A549 (cell line): ENCODE measurements around the gene MPP2. TPM values are rescaled to one million over a fixed set of nuclear protein-coding genes. Genes with fewer than 3 reads are reported as not detected.

ENCODE experiments used
- ATAC-seq, 2 experiments: fragments of 200-7000 bp in 1 of 2; fragments of >200 bp in 1 of 2; cut with Nextera tagmentation in 1 of 2; cut with Tn5 transposase in 1 of 2; 3 replicates each; pipeline versions ENCODE4 v1.8.0 to v1.9.1; 2018 to 2020; ENCODE audit warnings: mild to moderate bottlenecking in 1 of 2, moderate library complexity in 1 of 2
- CTCF ChIA-PET: fragments of 300-600 bp; sonication (Branson Sonifier 250); formaldehyde crosslinking; extraction: SDS; loops from one replicate; lab custom pipeline; 2021; ENCODE audit warnings: antibody characterized with exemption, inconsistent platforms; lab: Yijun Ruan, JAX
- POLR2A ChIA-PET: fragments of 350-600 bp; formaldehyde crosslinking; extraction: SDS; loops from one replicate; lab custom pipeline; 2021; ENCODE audit warnings: antibody characterized with exemption, inconsistent platforms; lab: Yijun Ruan, JAX
- DNase-seq, 2 experiments: peaks; one replicate each; pipeline versions ENCODE4 v3.0.0 to v3.0.0-alpha.2; 2011 to 2016; ENCODE audit warnings: low read depth in 1 of 2, low spot score in 1 of 2
- FAIRE-seq: peaks from 2 replicates; lab custom pipeline; 2011; peaks lifted over from hg19 to GRCh38; lab: Jason Lieb, UNC
- H3K27ac ChIP-seq, 2 experiments: fragments of >200 bp; sonication (Bioruptor Twin); formaldehyde crosslinking; 3 replicates each; pipeline ENCODE4 v1.5.1; 2016 to 2017
- H3K4me1 ChIP-seq: fragments of >200 bp; sonication (Bioruptor Twin); formaldehyde crosslinking; 3 replicates; pipeline ENCODE4 v1.6.1; 2016
- H3K4me2 ChIP-seq: fragments of >200 bp; sonication (Bioruptor Twin); formaldehyde crosslinking; 3 replicates; pipeline ENCODE4 v1.6.1; 2016
- H3K4me3 ChIP-seq: fragments of >200 bp; sonication (Bioruptor Twin); formaldehyde crosslinking; 3 replicates; pipeline ENCODE4 v1.5.1; 2016
- H3K9me3 ChIP-seq: fragments of >200 bp; sonication (Bioruptor Twin); formaldehyde crosslinking; 3 replicates; pipeline ENCODE4 v1.6.1; 2016
- CBX8 ChIP-seq: fragments of 200-600 bp; sonication (generic); IDR thresholded peaks from 2 replicates; pipeline ENCODE4 v1.6.1; 2016
- CHD2 ChIP-seq: fragments of 150-350 bp; IDR thresholded peaks from 2 replicates; pipeline ENCODE4 v1.6.1; 2014; ENCODE audit warnings: low read length; ENCODE audit not compliant: partially characterized antibody
- CHD4 ChIP-seq: fragments of 200-600 bp; sonication (generic); IDR thresholded peaks from 2 replicates; pipeline ENCODE4 v1.6.1; 2016; ENCODE audit warnings: antibody characterized with exemption, mild to moderate bottlenecking, borderline replicate concordance
- CTCF ChIP-seq: fragments of >200 bp; sonication (Bioruptor Twin); formaldehyde crosslinking; IDR thresholded peaks from 3 replicates; pipeline ENCODE4 v1.5.1; 2016
- EHMT2 ChIP-seq: fragments of 200-600 bp; sonication (generic); IDR thresholded peaks from 2 replicates; pipeline ENCODE4 v1.6.1; 2016; ENCODE audit warnings: antibody characterized with exemption, low read depth, mild to moderate bottlenecking, moderate library complexity
- FOSB ChIP-seq: fragments of 250-450 bp; sonication (Bioruptor Pico); IDR thresholded peaks from 2 replicates; pipeline ENCODE4 v1.5.0; 2020; ENCODE audit warnings: mild to moderate bottlenecking, moderate library complexity
- HDAC2 ChIP-seq: fragments of 200-600 bp; sonication (generic); IDR thresholded peaks from 2 replicates; pipeline ENCODE4 v1.6.1; 2016
- HEYL ChIP-seq: fragments of 250-450 bp; sonication (Bioruptor Pico); IDR thresholded peaks from 2 replicates; pipeline ENCODE4 v1.8.0; 2021; ENCODE audit warnings: mild to moderate bottlenecking, moderate library complexity
- HOXA7 ChIP-seq: fragments of 250-450 bp; sonication (Bioruptor Pico); IDR thresholded peaks from 2 replicates; pipeline ENCODE4 v1.5.0; 2020; ENCODE audit warnings: mild to moderate bottlenecking, moderate library complexity
- HOXB13 ChIP-seq: fragments of 250-450 bp; sonication (Bioruptor Pico); IDR thresholded peaks from 2 replicates; pipeline ENCODE4 v1.5.0; 2020; ENCODE audit warnings: low read depth, mild to moderate bottlenecking, moderate library complexity
- HOXB5 ChIP-seq: fragments of 250-450 bp; sonication (Bioruptor Pico); IDR thresholded peaks from 2 replicates; pipeline ENCODE4 v1.5.0; 2020; ENCODE audit warnings: mild to moderate bottlenecking, moderate library complexity
- MAFK ChIP-seq: fragments of 450-650 bp; IDR thresholded peaks from 2 replicates; pipeline ENCODE4 v1.6.1; 2014; ENCODE audit not compliant: partially characterized antibody
- MAX ChIP-seq: IDR thresholded peaks from 2 replicates; pipeline ENCODE4 v1.6.1; 2012
- NPAS2 ChIP-seq: fragments of 250-450 bp; sonication (Bioruptor Pico); IDR thresholded peaks from 2 replicates; pipeline ENCODE4 v1.8.0; 2022; ENCODE audit warnings: mild to moderate bottlenecking, moderate library complexity, borderline replicate concordance
- PHF8 ChIP-seq: fragments of 200-600 bp; sonication (generic); IDR thresholded peaks from 2 replicates; pipeline ENCODE4 v1.6.1; 2016; ENCODE audit warnings: low read depth, mild to moderate bottlenecking, antibody characterized with exemption, moderate library complexity, borderline replicate concordance
- POLR2A ChIP-seq: IDR thresholded peaks from 2 replicates; pipeline ENCODE4 v1.6.1; 2012; ENCODE audit warnings: mild to moderate bottlenecking, low read length
- RAD21 ChIP-seq, 2 experiments: fragments of >200 bp in 1 of 2; sonication (Bioruptor Twin) in 1 of 2; formaldehyde crosslinking in 1 of 2; IDR thresholded peaks in 1 of 2; conservative IDR thresholded peaks in 1 of 2; 2 replicates in 1 of 2; 3 replicates in 1 of 2; pipeline ENCODE4 v1.6.1; 2012 to 2018; ENCODE audit warnings: inconsistent platforms in 1 of 2
- RCOR1 ChIP-seq: fragments of 150-350 bp; IDR thresholded peaks from 2 replicates; pipeline ENCODE4 v1.6.1; 2014; ENCODE audit warnings: antibody characterized with exemption, low read length, low read depth
- SMC3 ChIP-seq: fragments of >200 bp; sonication (Bioruptor Twin); formaldehyde crosslinking; IDR thresholded peaks from 3 replicates; pipeline ENCODE4 v1.6.1; 2018; ENCODE audit warnings: inconsistent platforms
- ZC3H11A ChIP-seq: fragments of 450-650 bp; IDR thresholded peaks from 2 replicates; pipeline ENCODE4 v1.6.1; 2014; ENCODE audit warnings: antibody characterized with exemption, mild to moderate bottlenecking
- ZFP36 ChIP-seq: fragments of 450-650 bp; IDR thresholded peaks from 2 replicates; pipeline ENCODE4 v1.6.1; 2014; ENCODE audit warnings: borderline replicate concordance; ENCODE audit not compliant: partially characterized antibody
- WGBS: methylation state at CpG from one replicate; pipeline ENCODE4 v1.1.6; 2017; ENCODE audit errors: missing lambda C conversion rate; 5-methylcytosine and 5-hydroxymethylcytosine counted together
- polyA plus RNA-seq, 4 experiments: library from polyadenylated mRNA; depleted of rRNA in 3 of 4; stranded (reverse); fragments of >200 nt; fragmentation: RNase III in 1 of 4; extraction: RNeasy Plus Mini Kit Qiagen cat#74134 plus additional on column Dnase treatment in 1 of 4; gene quantifications; 2 replicates in 3 of 4; 3 replicates in 1 of 4; pipeline ENCODE4 v1.2.3, GENCODE V29; 2011 to 2017
- TF ChIP-seq, protein P1 (sequence below): fragments of 150-350 bp; IDR thresholded peaks from 2 replicates; pipeline ENCODE4 v1.6.1; 2014; ENCODE audit warnings: low read depth, mild to moderate bottlenecking, low read length

MPP2 gene
- polyA plus RNA-seq, 2 of the 4 experiments (the other 2 are of a cell fraction), result 3.8 to 4.2 TPM

GRCh38 chr17:43846221-43846712 lies 61.1 kb downstream of the MPP2 start:
- FAIRE-seq (peak; percentile 84), DNase-seq (peak; percentile 87 to 97), ATAC-seq (peak; percentile 77 to 89)
- Histone ChIP-seq H3K9me3 (no peaks in the 10 kb centered on the region), H3K4me2 (peak overlapping the region; percentile 16; the same call in 2 of the 3 replicates), H3K27ac (peak overlapping the region in 1 of 2 experiments; percentile 62; a peak in 4 of 6 replicates), H3K4me1 (peaks cover 19% of the 10 kb centered on the region), H3K4me3 (no peak overlapping the region)
- TF ChIP-seq CBX8 (no peak), MAX (peak; percentile 47), SMC3 (peak; percentile 85), RAD21 (conservative IDR thresholded peaks at IDR 0.05 in 1 of 2, IDR thresholded peaks at IDR 0.05 in 1 of 2) (peak; percentile 80 to 82), CTCF (peak; percentile 92)
- WGBS, result 6% methylated on average over 13 of the region's 13 CpGs
- POLR2A ChIA-PET, result interaction anchor here (0.6 to 1.8 kb wide), 5 partner anchors 10 to 79 kb away, joined by 3 to 16 read pairs (median 3); partner anchors contain the start of gene DUSP3
- CTCF ChIA-PET, result interaction anchor here (0.5 to 10.8 kb wide), 51 partner anchors 8 to 292 kb away, joined by 3 to 168 read pairs (median 6); partner anchors contain the start of genes CFAP97D1 and DUSP3

DNA sequence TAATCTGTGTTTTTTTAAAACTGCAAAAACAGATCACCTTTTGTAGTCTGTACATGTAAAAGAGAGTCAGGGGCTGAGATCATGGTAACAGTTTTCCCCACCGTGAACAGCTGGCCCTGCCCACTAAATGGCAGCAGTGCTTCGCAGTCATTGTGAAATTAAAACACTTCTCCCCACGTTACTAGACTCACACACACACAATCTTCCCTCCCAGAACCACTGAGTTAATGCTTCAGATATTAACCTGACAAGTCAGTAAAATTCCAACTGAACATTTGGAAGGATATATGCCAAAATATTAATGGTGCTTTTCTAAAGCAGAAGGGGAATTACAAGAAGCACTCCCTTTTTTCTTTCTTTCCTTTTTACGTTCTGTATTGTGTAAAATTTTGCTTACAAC lies 61.6 kb downstream of the MPP2 start:
- POLR2A ChIA-PET, result interaction anchor here (0.6 to 1.8 kb wide), 5 partner anchors 11 to 79 kb away, joined by 3 to 16 read pairs (median 3); partner anchors contain the start of gene DUSP3
- H3K4me1 ChIP-seq, result peaks cover 24% of the 10 kb centered on the region
- WGBS, result 52% methylated on average over 4 of the region's 4 CpGs
- H3K4me2 ChIP-seq, result peak overlapping the region; percentile 16; the same call in 2 of the 3 replicates
- peak overlapping the region in 1 of 2 experiments; percentile 62; a peak in 4 of 6 replicates for H3K27ac ChIP-seq
- TF ChIP-seq EHMT2, result no peak
- no peak for TF ChIP-seq RCOR1
- TF ChIP-seq HOXB13 (CRISPR knock-in tag), result no peak
- TF ChIP-seq HEYL (CRISPR knock-in tag), result no peak
- TF ChIP-seq CTCF, result no peak
- no peak for TF ChIP-seq ZFP36
- TF ChIP-seq NPAS2 (CRISPR knock-in tag), result no peak
- no peak for TF ChIP-seq MAFK
- no peak for TF ChIP-seq PHF8
- no peak for TF ChIP-seq CHD4
- no peak for TF ChIP-seq POLR2A
- no peak for TF ChIP-seq MAX
- no peak for TF ChIP-seq RAD21 (conservative IDR thresholded peaks at IDR 0.05 in 1 of 2, IDR thresholded peaks at IDR 0.05 in 1 of 2)
- CTCF ChIA-PET, result interaction anchor here (0.5 to 10.8 kb wide), 45 partner anchors 8 to 291 kb away, joined by 3 to 168 read pairs (median 8); partner anchors contain the start of genes CFAP97D1 and DUSP3
- no peak overlapping the region for H3K4me3 ChIP-seq
- FAIRE-seq (peak; percentile 23), DNase-seq (no peak), ATAC-seq (no peak)
- H3K9me3 ChIP-seq, result no peaks in the 10 kb centered on the region

- CTCF ChIA-PET, result interaction anchor here (0.5 to 10.8 kb wide), 10 partner anchors 12 to 99 kb away, joined by 3 to 168 read pairs (median 11); partner anchors contain the start of genes CFAP97D1 and MPP3
- 71% methylated on average over 5 of the region's 5 CpGs for WGBS
- no peak overlapping the region for H3K4me3 ChIP-seq
- TF ChIP-seq CHD2 (no peak), ZC3H11A (no peak), FOSB (no peak), CBX8 (no peak), HOXB5 (CRISPR knock-in tag) (no peak), HDAC2 (no peak), HOXA7 (CRISPR knock-in tag) (no peak), HEYL (CRISPR knock-in tag) (no peak)
- TF ChIP-seq, protein P1, sequence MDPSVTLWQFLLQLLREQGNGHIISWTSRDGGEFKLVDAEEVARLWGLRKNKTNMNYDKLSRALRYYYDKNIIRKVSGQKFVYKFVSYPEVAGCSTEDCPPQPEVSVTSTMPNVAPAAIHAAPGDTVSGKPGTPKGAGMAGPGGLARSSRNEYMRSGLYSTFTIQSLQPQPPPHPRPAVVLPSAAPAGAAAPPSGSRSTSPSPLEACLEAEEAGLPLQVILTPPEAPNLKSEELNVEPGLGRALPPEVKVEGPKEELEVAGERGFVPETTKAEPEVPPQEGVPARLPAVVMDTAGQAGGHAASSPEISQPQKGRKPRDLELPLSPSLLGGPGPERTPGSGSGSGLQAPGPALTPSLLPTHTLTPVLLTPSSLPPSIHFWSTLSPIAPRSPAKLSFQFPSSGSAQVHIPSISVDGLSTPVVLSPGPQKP, result no peak
- no peaks in the 10 kb centered on the region for H3K9me3 ChIP-seq
- H3K4me1 ChIP-seq, result peaks cover 39% of the 10 kb centered on the region
- DNase-seq (no peak), FAIRE-seq (no peak), ATAC-seq (no peak)
- POLR2A ChIA-PET, result no interaction called here
- H3K27ac ChIP-seq, result no peak overlapping the region
- no peak overlapping the region for H3K4me2 ChIP-seq
Measured at GRCh38 chr17:43844241-43844640, 63.1 kb downstream of the MPP2 start.
